Lower leg skin (tissue), 3 donors: Measurements from ENCODE around the gene ERGIC1.

Experiments
- POLR2A ChIP-seq, 2 donors: fragments of 450-650 bp; IDR thresholded peaks; one replicate each; pipeline ENCODE4 v1.6.1; 2016 to 2017; ENCODE audit warnings: antibody characterized with exemption in 2 of 2, mild to moderate bottlenecking in 1 of 2, moderate library complexity in 1 of 2
- TF ChIP-seq, protein P1 (sequence below), 3 donors: fragments of 450-650 bp; IDR thresholded peaks; one replicate each; pipeline ENCODE4 v1.5.1; 2016; ENCODE audit warnings: antibody characterized with exemption in 3 of 3, mild to moderate bottlenecking in 3 of 3, moderate library complexity in 2 of 3

DNA sequence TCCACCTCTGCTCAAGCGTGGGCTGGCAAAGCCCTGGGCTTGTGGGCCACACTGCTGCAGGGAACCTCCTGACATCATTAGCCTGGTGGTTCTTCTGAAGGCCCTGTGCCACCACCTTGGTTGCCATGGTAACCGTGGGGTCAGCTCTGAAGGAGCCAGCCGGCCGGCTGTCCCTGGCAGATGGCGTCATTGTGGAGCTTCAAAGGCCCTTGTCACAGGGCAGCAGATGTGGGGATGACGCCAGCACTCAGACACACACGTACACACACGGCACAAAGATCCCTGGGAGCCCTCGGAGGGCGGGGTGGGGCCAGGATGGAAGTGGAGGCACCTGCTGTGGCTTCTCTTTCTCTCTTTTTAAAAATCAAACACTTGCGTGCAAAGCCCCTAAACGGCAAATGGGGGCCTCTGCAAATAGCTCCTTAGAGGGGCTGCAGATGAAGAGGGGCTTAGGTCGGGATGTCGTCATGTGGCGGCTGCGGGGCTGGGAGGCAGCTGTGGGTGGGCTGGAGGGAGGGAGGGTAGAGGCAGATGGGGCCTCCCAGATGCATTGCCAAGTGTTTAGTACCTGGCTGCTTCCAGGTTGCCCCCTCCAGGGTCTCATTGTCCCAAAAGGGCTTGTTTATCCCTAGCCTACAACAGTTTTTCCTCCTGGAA, 105.7 kb downstream of the ERGIC1 start:
- no peak for TF ChIP-seq POLR2A (IDR thresholded peaks at IDR 0.05)
- TF ChIP-seq, protein P1, sequence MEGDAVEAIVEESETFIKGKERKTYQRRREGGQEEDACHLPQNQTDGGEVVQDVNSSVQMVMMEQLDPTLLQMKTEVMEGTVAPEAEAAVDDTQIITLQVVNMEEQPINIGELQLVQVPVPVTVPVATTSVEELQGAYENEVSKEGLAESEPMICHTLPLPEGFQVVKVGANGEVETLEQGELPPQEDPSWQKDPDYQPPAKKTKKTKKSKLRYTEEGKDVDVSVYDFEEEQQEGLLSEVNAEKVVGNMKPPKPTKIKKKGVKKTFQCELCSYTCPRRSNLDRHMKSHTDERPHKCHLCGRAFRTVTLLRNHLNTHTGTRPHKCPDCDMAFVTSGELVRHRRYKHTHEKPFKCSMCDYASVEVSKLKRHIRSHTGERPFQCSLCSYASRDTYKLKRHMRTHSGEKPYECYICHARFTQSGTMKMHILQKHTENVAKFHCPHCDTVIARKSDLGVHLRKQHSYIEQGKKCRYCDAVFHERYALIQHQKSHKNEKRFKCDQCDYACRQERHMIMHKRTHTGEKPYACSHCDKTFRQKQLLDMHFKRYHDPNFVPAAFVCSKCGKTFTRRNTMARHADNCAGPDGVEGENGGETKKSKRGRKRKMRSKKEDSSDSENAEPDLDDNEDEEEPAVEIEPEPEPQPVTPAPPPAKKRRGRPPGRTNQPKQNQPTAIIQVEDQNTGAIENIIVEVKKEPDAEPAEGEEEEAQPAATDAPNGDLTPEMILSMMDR (IDR thresholded peaks at IDR 0.05), result no peak
